GM12874 (cell line): ENCODE results near the gene NEMP2.

Experiments used
- TF ChIP-seq, protein P1 (sequence below): IDR thresholded peaks from 2 replicates; pipeline ENCODE4 v1.5.1; 2011; ENCODE audit warnings: low read depth, mild to moderate bottlenecking, control low read depth, low read length, moderate library complexity; ENCODE audit not compliant: insufficient read depth

NEMP2 gene, protein sequence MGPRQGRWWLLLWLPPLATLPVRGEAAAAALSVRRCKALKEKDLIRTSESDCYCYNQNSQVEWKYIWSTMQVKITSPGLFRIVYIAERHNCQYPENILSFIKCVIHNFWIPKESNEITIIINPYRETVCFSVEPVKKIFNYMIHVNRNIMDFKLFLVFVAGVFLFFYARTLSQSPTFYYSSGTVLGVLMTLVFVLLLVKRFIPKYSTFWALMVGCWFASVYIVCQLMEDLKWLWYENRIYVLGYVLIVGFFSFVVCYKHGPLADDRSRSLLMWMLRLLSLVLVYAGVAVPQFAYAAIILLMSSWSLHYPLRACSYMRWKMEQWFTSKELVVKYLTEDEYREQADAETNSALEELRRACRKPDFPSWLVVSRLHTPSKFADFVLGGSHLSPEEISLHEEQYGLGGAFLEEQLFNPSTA

DNA sequence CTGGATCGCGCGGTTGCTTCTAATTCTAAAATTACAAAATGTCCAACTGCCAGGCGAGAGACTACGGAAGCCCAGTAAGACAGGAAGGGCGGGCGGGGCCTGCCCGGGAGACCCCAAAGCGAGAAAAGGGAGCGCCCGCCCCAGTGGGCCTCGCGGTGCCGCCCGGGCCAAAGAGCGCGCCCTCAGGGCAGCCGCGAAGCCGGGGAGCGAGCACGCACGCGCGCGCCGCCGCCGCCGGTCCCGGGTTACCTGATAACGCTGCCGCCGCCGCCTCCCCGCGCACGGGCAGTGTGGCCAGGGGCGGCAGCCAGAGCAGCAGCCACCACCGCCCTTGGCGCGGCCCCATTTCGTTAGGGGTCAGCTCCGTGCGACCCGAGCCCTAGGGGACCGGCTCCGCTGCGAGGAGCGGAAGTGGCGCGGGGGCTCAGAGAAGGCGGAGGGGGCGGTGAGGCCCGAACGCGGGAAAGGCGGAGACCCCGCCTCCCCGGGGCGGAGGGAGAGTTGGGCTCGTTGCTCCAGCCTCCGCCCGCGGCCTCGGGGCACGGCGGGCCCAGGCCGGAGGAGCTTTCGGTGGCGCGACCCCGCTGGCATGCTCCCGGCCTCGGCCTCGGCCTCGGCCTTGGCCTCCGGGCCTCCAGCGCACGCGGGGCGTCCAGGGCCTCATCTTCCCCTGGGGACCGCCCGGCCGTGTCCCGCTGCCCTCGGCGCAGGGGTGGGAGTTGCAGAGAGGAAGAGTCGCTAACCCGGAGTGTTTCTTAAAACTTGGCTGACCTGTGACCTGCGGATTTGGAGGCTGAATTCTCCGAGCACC, at the start of gene NEMP2:
NEMP2 (minus strand) TSS at position 413 of the 811 bp plus-strand sequence; CDS start at position 346, 67 bp downstream.
- TF ChIP-seq, protein P1, sequence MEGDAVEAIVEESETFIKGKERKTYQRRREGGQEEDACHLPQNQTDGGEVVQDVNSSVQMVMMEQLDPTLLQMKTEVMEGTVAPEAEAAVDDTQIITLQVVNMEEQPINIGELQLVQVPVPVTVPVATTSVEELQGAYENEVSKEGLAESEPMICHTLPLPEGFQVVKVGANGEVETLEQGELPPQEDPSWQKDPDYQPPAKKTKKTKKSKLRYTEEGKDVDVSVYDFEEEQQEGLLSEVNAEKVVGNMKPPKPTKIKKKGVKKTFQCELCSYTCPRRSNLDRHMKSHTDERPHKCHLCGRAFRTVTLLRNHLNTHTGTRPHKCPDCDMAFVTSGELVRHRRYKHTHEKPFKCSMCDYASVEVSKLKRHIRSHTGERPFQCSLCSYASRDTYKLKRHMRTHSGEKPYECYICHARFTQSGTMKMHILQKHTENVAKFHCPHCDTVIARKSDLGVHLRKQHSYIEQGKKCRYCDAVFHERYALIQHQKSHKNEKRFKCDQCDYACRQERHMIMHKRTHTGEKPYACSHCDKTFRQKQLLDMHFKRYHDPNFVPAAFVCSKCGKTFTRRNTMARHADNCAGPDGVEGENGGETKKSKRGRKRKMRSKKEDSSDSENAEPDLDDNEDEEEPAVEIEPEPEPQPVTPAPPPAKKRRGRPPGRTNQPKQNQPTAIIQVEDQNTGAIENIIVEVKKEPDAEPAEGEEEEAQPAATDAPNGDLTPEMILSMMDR = no peak

DNA sequence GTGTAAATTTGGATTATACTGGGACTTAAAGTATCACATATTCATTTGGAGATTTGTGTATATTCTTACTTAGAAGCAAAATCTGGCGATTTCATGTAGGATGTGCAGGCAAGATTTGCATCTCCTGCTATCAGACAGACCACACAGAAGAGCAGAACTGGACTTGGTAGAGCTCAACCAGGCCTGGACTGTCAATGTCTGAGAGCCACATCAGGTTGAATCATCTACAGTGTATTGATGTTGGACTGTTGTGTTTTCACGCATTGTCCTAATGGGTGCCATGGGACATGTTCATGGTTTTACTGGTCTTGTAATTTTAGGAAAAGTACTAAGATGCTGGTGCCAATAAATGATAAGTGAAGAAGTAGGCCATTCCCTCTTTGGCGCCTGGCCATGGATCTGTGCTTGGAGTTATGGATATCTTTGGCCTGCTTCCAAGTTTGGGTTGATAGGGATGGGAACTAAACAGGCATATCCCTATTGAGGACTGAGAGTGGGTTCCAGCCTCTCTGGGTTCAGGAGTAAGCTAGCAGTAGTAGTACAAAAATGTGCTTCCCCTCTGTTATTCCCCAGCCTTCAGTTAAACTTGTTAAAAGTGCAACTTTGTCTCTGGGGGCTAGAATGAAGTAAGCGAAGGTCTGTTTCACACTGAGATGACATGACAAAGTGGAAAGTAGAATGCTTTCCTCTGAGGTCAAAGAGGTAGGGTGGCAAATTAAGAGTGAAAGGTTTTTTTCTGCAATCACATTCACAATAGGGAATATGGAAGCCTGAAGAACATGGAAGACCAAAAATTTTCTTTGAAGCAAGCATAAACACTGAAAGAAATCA, 49.2 kb upstream of the NEMP2 start:
- TF ChIP-seq, protein P1 = no peak

DNA sequence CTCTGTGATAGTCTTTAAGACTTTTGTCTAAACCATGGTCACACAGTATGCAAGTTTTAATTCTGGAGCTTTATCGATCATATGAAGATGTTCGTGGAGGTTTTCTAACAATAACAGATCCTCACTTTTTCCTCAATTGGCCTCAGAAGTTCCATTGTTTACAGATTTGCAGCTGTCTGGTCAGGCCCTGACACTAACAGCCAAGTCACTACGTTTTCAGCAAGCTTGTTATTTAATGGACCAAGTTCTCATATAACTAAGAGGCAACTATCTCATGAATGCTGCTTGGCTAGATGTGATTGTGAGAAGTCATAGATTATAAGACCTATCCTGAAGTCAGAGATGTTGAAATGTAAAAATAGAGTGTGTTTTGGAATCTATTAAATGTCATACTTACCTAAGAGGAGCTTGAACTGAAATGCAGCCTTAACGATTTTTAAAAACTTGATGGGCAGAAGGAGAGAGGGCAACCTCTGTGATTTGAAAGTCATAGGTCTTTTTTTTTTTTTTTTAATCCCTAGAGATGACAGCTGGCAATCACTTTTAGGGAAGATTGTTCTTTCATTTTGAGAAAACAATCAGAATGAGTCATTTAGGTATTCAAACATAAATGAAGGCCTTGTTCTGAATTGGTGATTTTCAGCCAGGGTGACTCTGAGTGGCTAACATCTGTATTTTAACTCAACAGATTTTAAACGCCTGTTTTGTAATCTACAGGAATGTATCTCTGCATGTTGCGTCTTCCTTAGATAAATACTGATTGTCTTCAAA, 48.4 kb upstream of the NEMP2 start:
- TF ChIP-seq, protein P1 = no peak

DNA sequence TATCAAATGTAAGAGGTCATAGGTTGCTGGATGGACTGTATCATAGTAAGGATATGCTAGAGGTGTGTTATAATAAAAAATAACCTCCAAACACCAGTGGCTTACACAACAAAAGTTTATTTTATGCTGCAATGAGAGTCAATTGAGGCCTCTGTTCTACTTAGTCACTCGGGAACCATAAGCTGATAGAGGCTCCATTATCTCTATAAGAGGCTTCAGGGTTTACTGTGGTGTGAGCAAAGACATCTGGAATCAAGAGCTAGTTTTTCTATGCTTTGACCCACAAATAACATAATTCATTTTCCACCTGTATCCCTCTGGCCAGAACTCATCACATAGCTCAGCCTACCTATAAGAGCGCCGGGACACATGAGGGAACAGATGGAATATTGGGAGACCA, 47.5 kb upstream of the NEMP2 start:
- TF ChIP-seq, protein P1 = no peak

DNA sequence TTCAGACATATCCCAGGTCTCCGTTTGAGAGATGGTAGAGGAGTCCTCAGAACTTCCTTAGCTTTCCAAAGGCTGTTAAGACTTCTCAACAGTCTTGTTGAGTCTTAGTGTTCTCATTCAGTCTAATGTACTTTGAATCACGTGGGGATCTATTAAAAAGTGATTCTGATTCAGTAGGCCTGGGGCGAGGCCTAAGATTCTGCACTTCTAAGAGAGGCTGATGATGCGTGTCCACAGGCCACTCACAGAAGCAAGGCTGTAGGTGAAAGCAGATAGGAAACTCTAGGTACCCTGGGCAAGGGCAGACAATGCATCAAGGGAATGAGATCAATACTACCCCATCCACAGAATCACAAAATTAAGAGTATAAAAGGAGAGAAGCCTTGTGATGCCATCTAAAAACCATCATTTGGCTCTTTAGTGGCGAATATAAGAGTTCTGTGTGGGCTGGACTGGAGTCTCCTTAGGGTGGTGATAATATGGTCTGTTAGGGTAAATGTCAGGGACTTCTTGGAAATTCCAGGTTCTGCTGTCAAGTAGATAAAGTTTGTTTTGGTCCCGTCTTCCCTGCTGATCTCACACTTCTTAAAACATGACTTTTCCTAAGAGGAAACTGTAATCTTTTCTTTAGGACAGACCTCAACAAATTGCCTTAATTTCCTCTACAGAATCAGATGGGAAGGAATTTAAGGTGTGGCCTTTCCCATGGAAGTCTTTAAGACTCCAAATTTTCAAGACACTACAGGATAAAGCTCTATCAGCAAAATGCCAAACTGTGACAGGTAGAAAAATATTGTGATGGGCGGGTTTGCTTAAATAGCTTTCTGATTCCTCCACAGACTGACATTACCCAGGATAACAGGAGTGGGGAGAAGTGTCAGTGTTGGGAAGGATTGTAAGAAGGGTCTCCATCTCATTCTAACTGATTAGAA, 45.7 kb upstream of the NEMP2 start:
- TF ChIP-seq, protein P1 = no peak

DNA sequence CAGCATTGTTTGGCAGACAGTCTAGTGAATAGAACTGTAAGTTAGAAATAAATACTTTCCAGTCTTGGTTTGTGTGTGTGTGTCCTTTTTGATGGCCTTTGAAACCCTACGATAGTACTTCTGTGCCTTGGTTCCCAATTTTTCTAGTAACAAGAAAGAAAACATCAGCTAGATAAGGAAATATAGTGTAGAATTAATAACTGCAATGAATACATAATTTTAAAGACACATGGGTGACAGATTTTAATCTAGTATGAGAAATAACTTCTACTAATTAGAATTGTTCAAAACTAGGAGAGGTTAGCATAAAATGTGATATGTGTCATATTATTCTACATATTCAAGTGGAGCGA, 44.5 kb upstream of the NEMP2 start:
- TF ChIP-seq, protein P1 = no peak
